ENCODE data around the gene BDH1.

Gene BDH1

DNA sequence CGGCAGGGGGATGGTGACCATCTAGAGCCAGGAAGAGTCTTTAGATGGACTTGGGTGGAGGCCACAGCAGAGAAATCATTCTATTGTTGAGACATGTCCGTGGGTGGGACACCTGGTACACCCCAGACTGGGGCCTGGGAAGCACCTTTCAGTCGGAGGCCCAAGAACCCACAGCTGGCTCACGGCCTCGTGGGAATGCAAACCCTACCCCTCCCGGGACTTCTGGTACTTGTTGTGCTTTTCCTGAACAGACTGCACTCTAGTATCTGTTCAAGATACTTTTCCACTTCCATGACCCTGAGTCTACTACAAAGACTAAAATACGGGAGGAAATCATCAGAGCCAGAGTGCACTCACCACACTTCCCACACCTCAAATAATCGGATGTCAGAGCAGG lies 60.7 kb downstream of the BDH1 start:
- Histone ChIP-seq H3K4me1 (ENCODE audit: control insufficient read depth, insufficient read depth, low read length) (no peaks in the 10 kb centered on the region; the same call in 1 of the 2 replicates), H3K27me3 (ENCODE audit: control insufficient read depth, insufficient read depth, low read length) (no peaks in the 10 kb centered on the region), H3K36me3 (ENCODE audit: control insufficient read depth, insufficient read depth, low read length) (no peaks in the 10 kb centered on the region), H3K27ac (ENCODE audit: low read length) (no peak overlapping the region), H3K9me3 (ENCODE audit: control insufficient read depth, insufficient read depth, low read length) (no peaks in the 10 kb centered on the region), H3K4me3 (ENCODE audit: low read length) (no peak overlapping the region)
- WGBS (ENCODE audit: insufficient coverage, insufficient read length) = no CpG with 5 or more reads among the region's 8 CpGs
- DNase-seq (ENCODE audit: low read depth, low spot score) = no peak

DNA sequence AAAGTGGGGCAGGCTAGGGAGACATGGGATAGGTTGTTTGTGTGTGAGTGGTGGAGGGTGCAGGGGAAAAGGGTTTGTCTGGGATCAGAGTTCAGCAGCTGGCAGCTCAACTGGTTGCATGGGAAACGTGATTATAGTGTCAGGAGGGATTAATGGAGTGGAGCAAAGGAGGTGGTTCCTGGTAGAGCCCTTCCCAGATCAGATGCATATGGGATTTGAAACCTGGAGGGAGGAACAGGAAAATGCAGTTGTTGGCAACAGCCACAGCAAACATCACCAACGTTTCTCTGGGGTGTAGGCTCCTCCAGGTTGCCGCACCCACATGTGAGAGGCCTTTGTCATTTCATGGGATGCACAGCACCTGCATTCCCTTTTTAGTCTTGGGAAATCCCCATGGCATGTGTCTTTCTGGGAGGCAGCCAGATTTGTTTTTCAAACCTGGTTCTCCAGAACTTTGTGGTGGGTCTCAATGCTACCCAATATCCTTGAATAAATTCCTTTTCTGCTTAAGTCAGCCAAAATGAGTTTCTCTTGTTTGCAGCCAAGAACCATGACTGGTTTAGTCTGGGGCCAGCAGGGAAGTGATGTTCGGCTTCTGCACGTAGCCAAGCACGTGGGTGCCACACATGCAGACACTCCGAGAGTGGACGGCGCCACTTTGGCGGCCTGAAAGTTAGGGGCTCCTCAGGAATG lies 61.3 kb downstream of the BDH1 start:
- no peaks in the 10 kb centered on the region for H3K27me3 ChIP-seq (ENCODE audit: control insufficient read depth, insufficient read depth, low read length)
- no peak for DNase-seq (ENCODE audit: low read depth, low spot score)
- no peaks in the 10 kb centered on the region for H3K9me3 ChIP-seq (ENCODE audit: control insufficient read depth, insufficient read depth, low read length)
- no CpG with 5 or more reads among the region's 10 CpGs for WGBS (ENCODE audit: insufficient coverage, insufficient read length)
- no peak overlapping the region for H3K4me3 ChIP-seq (ENCODE audit: low read length)
- no peaks in the 10 kb centered on the region for H3K36me3 ChIP-seq (ENCODE audit: control insufficient read depth, insufficient read depth, low read length)
- no peaks in the 10 kb centered on the region; the same call in 1 of the 2 replicates for H3K4me1 ChIP-seq (ENCODE audit: control insufficient read depth, insufficient read depth, low read length)
- H3K27ac ChIP-seq (ENCODE audit: low read length) = no peak overlapping the region

DNA sequence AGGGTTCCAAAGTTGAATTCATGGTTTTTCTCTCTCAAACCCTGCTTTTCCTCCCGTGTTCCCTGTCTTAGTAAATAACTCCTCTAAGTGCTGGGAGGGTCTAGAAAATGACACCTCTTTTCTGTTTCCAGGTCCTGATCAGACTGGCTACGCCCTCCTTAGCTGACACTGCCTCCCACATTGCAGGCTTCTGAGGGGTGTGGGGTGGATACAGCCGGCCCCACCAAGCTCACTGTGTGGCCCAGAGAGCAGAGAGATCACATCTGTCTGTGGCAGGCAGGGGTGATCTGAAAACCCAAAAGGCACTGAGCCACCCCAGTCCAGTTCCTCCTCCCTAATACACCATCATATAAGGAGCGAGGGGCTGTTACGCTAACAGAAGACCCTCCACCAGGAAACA lies 62.7 kb downstream of the BDH1 start:
- no peaks in the 10 kb centered on the region for H3K36me3 ChIP-seq (ENCODE audit: control insufficient read depth, insufficient read depth, low read length)
- no peak overlapping the region for H3K4me3 ChIP-seq (ENCODE audit: low read length)
- no peaks in the 10 kb centered on the region for H3K9me3 ChIP-seq (ENCODE audit: control insufficient read depth, insufficient read depth, low read length)
- H3K27ac ChIP-seq (ENCODE audit: low read length) = no peak overlapping the region
- no peak for DNase-seq (ENCODE audit: low read depth, low spot score)
- H3K27me3 ChIP-seq (ENCODE audit: control insufficient read depth, insufficient read depth, low read length) = no peaks in the 10 kb centered on the region
- no CpG with 5 or more reads among the region's 5 CpGs for WGBS (ENCODE audit: insufficient coverage, insufficient read length)
- H3K4me1 ChIP-seq (ENCODE audit: control insufficient read depth, insufficient read depth, low read length) = no peaks in the 10 kb centered on the region; the same call in 1 of the 2 replicates

GRCh38 chr3:197491923-197492664 lies 63.7 kb downstream of the BDH1 start:
- Histone ChIP-seq H3K4me1 (ENCODE audit: control insufficient read depth, insufficient read depth, low read length) (no peaks in the 10 kb centered on the region; the same call in 1 of the 2 replicates), H3K4me3 (ENCODE audit: low read length) (no peak overlapping the region), H3K27ac (ENCODE audit: low read length) (no peak overlapping the region), H3K27me3 (ENCODE audit: control insufficient read depth, insufficient read depth, low read length) (no peaks in the 10 kb centered on the region), H3K9me3 (ENCODE audit: control insufficient read depth, insufficient read depth, low read length) (no peaks in the 10 kb centered on the region), H3K36me3 (ENCODE audit: control insufficient read depth, insufficient read depth, low read length) (no peaks in the 10 kb centered on the region)
- no peak for DNase-seq (ENCODE audit: low read depth, low spot score)
- WGBS (ENCODE audit: insufficient coverage, insufficient read length) = no CpG with 5 or more reads among the region's 12 CpGs

DNA sequence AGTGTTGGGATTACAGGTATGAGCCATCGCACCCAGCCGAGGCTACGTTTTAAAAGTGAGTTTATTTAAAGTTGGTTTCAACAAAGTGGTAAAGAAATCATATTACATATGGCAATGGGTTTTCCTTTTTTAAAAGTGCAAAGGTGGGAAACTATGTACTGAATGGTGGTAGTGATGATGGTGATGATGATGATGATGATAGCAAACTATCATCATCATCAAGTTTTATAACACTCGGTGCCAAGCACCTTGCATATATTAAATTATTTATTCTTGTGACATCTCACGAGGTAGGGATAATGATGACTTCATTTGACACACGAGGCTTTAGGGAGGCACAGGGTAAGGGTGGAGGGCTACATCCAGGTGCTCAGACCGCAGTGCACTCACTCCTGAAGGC lies 64.3 kb downstream of the BDH1 start:
- Histone ChIP-seq H3K4me1 (ENCODE audit: control insufficient read depth, insufficient read depth, low read length) (no peaks in the 10 kb centered on the region; the same call in 1 of the 2 replicates), H3K4me3 (ENCODE audit: low read length) (no peak overlapping the region), H3K36me3 (ENCODE audit: control insufficient read depth, insufficient read depth, low read length) (no peaks in the 10 kb centered on the region), H3K27ac (ENCODE audit: low read length) (no peak overlapping the region), H3K9me3 (ENCODE audit: control insufficient read depth, insufficient read depth, low read length) (no peaks in the 10 kb centered on the region), H3K27me3 (ENCODE audit: control insufficient read depth, insufficient read depth, low read length) (no peaks in the 10 kb centered on the region)
- DNase-seq (ENCODE audit: low read depth, low spot score) = no peak
- no CpG with 5 or more reads among the region's 7 CpGs for WGBS (ENCODE audit: insufficient coverage, insufficient read length)

DNA sequence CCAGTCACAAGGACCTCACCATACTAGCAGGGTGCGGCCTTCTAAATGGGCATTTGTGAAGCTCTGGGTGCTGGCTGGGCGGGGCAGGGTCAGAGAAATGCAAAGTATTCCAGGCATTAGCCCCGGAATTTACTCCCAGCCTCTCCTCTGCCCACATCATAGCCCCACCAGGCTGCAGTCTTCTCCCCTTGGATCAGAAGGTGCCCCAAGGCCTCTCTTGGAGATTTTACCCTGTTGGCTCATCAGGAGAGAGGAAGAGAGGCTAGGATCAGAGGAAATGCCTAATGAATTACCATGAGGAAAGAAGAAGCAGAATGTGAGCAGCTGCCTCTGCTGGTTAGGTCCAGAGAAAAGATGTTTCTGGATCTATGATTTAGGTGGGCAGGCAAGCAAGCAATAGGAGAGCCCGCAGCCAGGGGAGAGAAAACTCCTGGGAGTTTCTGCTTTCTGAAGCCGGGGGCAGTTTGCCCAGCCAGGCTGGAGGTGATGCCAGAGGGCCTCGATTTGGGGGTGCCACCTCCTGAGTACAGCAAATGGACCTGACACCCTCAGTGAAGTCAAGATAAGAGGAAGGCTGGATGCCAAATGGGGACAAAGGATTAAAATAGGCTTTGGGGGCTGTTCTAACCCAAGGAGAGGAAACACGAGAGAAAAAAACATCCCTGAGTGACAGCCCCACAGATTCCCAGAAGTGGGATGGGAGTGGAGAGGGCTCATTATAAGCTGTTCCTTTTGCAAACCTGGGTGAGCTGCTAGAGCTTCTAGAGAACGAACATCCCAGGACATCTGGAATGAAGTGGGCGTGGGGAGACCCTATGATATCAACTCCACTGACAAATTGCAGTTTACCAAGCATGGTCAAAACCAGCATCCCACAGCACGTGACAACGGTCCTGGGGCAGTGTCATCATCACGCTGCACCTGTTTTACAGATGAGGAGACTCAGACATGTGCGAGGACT lies 65.4 kb downstream of the BDH1 start:
- Histone ChIP-seq H3K4me3 (ENCODE audit: low read length) (no peak overlapping the region), H3K4me1 (ENCODE audit: control insufficient read depth, insufficient read depth, low read length) (no peaks in the 10 kb centered on the region; the same call in 1 of the 2 replicates), H3K27ac (ENCODE audit: low read length) (no peak overlapping the region), H3K27me3 (ENCODE audit: control insufficient read depth, insufficient read depth, low read length) (no peaks in the 10 kb centered on the region), H3K9me3 (ENCODE audit: control insufficient read depth, insufficient read depth, low read length) (no peaks in the 10 kb centered on the region), H3K36me3 (ENCODE audit: control insufficient read depth, insufficient read depth, low read length) (no peaks in the 10 kb centered on the region)
- WGBS (ENCODE audit: insufficient coverage, insufficient read length) = no CpG with 5 or more reads among the region's 13 CpGs
- DNase-seq (ENCODE audit: low read depth, low spot score) = no peak

- H3K27ac ChIP-seq (ENCODE audit: low read length) = no peak overlapping the region
- no peaks in the 10 kb centered on the region for H3K36me3 ChIP-seq (ENCODE audit: control insufficient read depth, insufficient read depth, low read length)
- no peaks in the 10 kb centered on the region for H3K9me3 ChIP-seq (ENCODE audit: control insufficient read depth, insufficient read depth, low read length)
- no CpG with 5 or more reads among the region's 8 CpGs for WGBS (ENCODE audit: insufficient coverage, insufficient read length)
- no peaks in the 10 kb centered on the region; the same call in 1 of the 2 replicates for H3K4me1 ChIP-seq (ENCODE audit: control insufficient read depth, insufficient read depth, low read length)
- no peak for DNase-seq (ENCODE audit: low read depth, low spot score)
- no peaks in the 10 kb centered on the region for H3K27me3 ChIP-seq (ENCODE audit: control insufficient read depth, insufficient read depth, low read length)
- H3K4me3 ChIP-seq (ENCODE audit: low read length) = no peak overlapping the region
These were observed 67.8 kb downstream of the BDH1 start for GRCh38 chr3:197487911-197488391.

GRCh38 chr3:197486861-197487260 lies 68.9 kb downstream of the BDH1 start:
- DNase-seq (ENCODE audit: low read depth, low spot score) = no peak
- no CpG with 5 or more reads among the region's 1 CpG for whole genome bisulfite sequencing (ENCODE audit: insufficient coverage, insufficient read length)
- Histone ChIP-seq H3K9me3 (ENCODE audit: control insufficient read depth, insufficient read depth, low read length) (no peaks in the 10 kb centered on the region), H3K27me3 (ENCODE audit: control insufficient read depth, insufficient read depth, low read length) (no peaks in the 10 kb centered on the region), H3K36me3 (ENCODE audit: control insufficient read depth, insufficient read depth, low read length) (no peaks in the 10 kb centered on the region), H3K4me3 (ENCODE audit: low read length) (no peak overlapping the region), H3K4me1 (ENCODE audit: control insufficient read depth, insufficient read depth, low read length) (peaks cover 2% of the 10 kb centered on the region), H3K27ac (ENCODE audit: low read length) (no peak overlapping the region)

DNA sequence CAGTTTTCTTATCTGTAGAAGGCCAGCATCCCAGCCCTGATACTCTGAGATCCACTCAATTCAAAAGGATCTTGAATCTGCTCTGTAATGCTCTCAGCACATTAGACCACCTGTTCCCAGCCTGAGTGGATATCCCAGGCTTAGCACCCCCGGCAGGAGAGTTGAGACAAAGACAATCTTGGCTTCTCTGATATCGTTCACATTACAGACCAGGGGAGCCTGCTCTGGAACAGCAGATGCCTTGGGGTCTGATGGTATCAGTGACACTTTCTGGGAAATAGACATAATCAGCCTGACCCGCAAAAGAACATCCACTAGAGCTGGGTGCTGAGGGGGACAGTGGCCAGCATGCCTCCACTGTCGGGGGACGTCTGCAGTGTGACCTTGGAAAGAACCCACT lies 70.6 kb downstream of the BDH1 start:
- no peak for DNase-seq (ENCODE audit: low read depth, low spot score)
- Histone ChIP-seq H3K4me1 (ENCODE audit: control insufficient read depth, insufficient read depth, low read length) (peaks cover 2% of the 10 kb centered on the region; the same call in 1 of the 2 replicates), H3K36me3 (ENCODE audit: control insufficient read depth, insufficient read depth, low read length) (no peaks in the 10 kb centered on the region), H3K27ac (ENCODE audit: low read length) (no peak overlapping the region), H3K4me3 (ENCODE audit: low read length) (no peak overlapping the region), H3K27me3 (ENCODE audit: control insufficient read depth, insufficient read depth, low read length) (no peaks in the 10 kb centered on the region), H3K9me3 (ENCODE audit: control insufficient read depth, insufficient read depth, low read length) (no peaks in the 10 kb centered on the region)
- no CpG with 5 or more reads among the region's 5 CpGs for WGBS (ENCODE audit: insufficient coverage, insufficient read length)

Data from iPS DF 6.9 (cell line).